NCI-H2107 treated with DMSO at 0.1 percent for 48 hours (cell line): ENCODE measurements around the gene CHGA.

Experiments used
- DNase-seq: peaks from one replicate; lab custom pipeline; 2025; ENCODE audit not compliant: unreplicated experiment; lab: John Stamatoyannopoulos, UW

The CHGA gene

GRCh38 chr14:92976268-92976667 is 53.3 kb downstream of the CHGA start:
- no peak for DNase-seq

GRCh38 chr14:92978229-92979021 is 55.5 kb downstream of the CHGA start:
- DNase-seq = no peak

- DNase-seq = no peak
Measured at GRCh38 chr14:92980866-92981265, 57.9 kb downstream of the CHGA start.

- no peak for DNase-seq
Measured at GRCh38 chr14:92981726-92982125, 58.8 kb downstream of the CHGA start.

GRCh38 chr14:92982956-92983355 is 60.0 kb downstream of the CHGA start:
- DNase-seq = no peak

- DNase-seq = no peak
Measured at GRCh38 chr14:92984082-92984788, 61.3 kb downstream of the CHGA start.
